GM12872 (cell line): ENCODE measurements around the gene PEG3.

ENCODE experiments used
- TF ChIP-seq, protein P1 (sequence below): IDR thresholded peaks from 3 replicates; pipeline ENCODE4 v1.5.1; 2011; ENCODE audit warnings: low read depth, mild to moderate bottlenecking, low read length, moderate library complexity; ENCODE audit not compliant: insufficient read depth

The PEG3 gene

DNA sequence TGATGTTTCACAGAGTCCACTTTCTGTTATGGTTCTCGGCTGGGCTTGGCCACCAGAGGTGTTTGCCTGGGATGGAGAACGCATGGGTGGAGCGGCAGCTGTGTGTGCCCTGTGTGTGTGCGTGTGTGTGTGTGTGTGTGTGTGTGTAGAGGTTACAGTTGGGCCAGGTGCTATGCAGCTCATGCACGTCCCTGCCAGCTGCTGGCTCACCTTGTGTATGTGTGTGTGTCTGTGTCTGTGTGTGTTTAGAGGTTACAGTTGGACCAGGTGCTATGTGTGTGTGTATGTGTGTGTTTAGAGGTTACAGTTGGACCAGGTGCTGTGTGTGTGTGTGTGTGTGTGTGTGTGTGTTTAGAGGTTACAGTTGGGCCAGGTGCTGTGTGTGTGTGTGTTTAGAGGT, 33.0 kb upstream of the PEG3 start:
- TF ChIP-seq, protein P1, sequence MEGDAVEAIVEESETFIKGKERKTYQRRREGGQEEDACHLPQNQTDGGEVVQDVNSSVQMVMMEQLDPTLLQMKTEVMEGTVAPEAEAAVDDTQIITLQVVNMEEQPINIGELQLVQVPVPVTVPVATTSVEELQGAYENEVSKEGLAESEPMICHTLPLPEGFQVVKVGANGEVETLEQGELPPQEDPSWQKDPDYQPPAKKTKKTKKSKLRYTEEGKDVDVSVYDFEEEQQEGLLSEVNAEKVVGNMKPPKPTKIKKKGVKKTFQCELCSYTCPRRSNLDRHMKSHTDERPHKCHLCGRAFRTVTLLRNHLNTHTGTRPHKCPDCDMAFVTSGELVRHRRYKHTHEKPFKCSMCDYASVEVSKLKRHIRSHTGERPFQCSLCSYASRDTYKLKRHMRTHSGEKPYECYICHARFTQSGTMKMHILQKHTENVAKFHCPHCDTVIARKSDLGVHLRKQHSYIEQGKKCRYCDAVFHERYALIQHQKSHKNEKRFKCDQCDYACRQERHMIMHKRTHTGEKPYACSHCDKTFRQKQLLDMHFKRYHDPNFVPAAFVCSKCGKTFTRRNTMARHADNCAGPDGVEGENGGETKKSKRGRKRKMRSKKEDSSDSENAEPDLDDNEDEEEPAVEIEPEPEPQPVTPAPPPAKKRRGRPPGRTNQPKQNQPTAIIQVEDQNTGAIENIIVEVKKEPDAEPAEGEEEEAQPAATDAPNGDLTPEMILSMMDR: no peak

DNA sequence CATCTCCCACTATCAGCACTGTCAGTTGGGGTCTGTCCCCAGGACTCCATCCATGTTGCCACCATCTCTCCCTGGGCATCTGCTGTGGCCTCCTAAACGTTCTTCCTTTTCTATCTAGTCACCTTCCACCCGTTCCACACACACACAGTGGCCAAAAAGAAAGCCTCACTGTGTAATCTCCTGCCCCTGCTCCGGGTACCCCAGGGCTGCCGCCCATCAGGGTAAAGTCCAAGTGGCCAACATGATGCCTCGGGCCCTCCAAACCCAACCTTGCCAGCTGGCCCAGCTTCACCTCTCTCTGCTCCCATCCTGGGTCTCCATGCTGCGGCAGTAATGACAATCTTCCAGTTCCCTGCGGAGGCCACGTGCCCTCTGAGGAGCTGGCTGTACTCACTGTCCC, 29.4 kb upstream of the PEG3 start:
- TF ChIP-seq, protein P1: no peak

DNA sequence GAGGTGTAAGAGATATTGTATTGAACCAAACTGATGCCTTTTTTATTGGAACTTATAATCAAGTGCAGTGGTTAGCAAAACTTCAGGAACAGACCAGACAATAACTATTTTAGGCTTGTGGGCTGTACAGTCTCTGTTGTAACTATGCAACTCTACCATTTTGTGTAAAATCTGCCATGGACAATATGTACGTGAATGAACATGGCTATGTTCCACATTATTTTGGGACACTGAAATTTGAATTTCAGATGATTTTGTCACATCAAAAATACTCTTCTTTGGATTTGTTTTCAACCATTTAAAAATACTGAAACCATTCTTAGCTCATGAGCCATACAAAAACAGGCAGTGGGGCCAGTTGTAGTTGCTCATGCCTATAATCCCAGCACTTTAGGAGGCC, 27.9 kb upstream of the PEG3 start:
- TF ChIP-seq, protein P1: no peak

DNA sequence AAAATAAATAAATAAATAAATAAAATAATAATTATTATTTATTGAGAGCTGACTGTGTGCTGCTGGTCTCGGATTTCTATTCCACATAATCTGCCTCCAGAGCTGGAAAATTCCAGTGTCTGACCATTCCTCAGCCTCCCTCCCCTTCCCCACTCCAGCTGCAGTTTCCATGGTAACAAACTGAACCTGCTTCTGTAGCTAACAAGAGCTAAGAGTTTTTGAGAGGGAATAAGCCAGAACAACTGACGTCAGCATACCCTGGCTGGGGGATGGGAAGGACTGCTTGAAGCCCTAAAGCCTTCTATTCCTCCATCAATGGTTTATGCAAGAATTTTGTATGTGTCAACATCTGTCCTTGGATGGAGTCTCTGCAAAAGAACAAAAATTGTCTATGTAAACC, 26.0 kb upstream of the PEG3 start:
- TF ChIP-seq, protein P1: no peak

DNA sequence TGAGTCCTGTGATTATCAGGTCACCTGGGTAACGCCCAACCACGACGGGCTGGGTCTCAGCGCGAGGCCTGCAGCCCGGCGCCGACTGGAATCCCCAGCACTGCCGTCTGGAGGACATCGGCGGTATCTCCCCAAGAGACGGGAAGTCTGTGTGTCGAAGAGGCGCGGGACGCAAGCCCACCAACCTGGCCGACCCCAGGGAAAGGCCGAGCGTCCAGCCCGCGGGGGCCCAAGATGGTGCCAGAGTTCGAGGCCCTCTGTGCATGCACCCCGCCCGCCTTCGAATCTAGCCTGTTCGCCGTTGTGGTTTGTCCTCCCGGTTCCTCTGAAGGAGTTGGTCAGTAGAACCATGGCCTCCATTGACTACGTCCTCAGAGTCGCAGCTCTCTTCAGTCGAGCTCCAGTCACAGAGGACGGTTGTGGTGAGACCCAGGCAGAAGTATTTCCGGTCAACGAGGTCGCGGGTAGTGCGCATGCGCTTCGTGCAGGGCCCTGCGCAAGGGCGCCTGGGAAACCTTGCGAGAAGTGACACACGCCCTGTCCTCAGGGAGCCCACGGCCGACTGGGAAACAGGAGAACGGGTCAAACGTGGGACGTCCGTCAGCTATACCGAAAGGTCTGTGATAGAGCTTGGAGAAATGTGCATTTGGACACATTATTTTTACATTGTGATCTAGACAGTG, 24.1 kb upstream of the PEG3 start:
- TF ChIP-seq, protein P1: no peak

DNA sequence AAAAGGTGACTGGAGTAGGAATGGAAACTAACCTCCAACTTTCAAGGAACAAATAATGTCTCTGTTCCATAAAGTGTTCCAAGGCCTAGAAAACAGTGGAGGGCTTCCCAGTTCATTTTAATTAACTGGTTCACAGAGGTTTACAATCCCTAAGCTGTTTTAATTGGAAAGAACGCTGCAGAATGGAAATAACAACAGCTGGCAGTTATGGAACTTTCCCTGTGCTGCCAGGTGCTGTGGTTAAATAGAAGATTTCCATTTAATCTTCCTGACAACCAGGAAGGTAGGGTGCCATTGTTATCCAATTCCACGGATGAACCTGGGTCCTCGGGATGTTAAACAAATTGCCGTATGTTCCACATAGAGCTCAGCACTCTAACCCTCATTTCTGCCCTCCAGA, 22.2 kb upstream of the PEG3 start:
- TF ChIP-seq, protein P1: no peak

DNA sequence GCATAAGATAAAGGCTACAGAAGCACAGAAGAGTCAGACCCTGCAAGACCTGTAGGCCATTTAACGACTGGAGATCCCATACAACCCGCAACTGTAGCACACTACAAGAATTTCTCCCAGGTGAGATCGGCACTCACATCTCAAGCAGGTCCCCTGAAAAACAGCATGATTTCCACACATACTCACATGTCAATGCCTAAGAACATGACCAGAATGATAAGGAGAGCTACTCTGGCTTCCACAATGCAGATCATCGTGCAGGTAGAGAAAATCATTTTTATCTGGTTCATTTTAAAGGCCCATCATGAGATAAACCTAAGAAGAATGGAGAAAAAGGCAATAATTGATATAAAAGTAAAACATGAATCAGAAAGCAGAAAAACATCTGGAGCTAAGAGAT, 17.5 kb upstream of the PEG3 start:
- TF ChIP-seq, protein P1: no peak
